GM12865 (cell line): ENCODE data around the gene TMEM205.

Experiments
- DNase-seq: peaks from one replicate; pipeline ENCODE4 v3.0.0; 2010; ENCODE audit warnings: low read depth
- H3K4me3 ChIP-seq: 2 replicates; pipeline ENCODE4 v1.5.1; 2011; ENCODE audit warnings: mild to moderate bottlenecking, low read depth, low read length, control low read depth
- CTCF ChIP-seq: IDR thresholded peaks from 2 replicates; pipeline ENCODE4 v1.5.1; 2011; ENCODE audit warnings: low read length, control low read depth, low read depth, inconsistent platforms; ENCODE audit not compliant: insufficient read depth; ENCODE audit errors: missing control alignments

The TMEM205 gene

GRCh38 chr19:11377237-11377636 is 31.2 kb upstream of the TMEM205 start:
- H3K4me3 ChIP-seq, result peak overlapping the region; percentile 39
- no peak for TF ChIP-seq CTCF

DNA sequence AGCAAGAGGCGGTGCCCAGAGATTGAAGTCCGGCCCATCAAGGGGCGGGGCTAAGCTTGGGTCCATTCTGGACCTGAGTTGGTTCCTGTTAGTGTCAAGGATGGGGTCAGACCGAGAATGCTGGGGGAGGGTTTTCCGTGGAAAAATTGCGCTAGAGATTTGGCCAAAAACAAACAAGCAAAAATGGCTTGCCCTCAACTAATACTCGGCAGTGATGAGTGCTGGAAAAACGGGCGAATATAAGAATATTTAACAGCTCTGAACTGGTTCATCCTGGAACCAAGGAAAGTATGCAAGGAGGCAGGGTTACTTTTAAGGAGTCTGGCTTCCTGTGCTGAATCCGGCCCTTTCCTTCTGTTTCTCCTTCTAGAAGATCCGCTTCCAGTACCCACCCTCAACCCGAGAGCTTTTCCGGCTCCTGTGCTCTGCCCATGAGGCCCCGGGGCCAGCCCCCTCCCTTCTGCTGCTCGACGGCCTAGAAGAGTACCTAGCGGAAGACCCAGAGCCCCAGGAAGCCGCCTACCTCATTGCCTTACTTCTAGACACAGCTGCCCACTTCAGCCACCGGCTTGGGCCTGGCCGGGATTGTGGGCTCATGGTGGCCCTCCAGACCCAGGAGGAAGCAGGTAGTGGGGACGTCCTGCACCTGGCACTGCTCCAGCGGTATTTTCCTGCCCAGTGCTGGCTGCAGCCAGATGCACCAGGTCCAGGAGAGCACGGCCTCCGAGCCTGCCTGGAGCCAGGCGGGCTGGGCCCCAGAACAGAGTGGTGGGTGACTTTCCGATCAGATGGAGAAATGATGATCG is 29.3 kb upstream of the TMEM205 start:
- peak; percentile 88 for DNase-seq
- TF ChIP-seq CTCF, result no peak

More at GRCh38 chr19:11377237-11377636, 31.2 kb upstream of the TMEM205 start:
- DNase-seq, result peak; percentile 71

GRCh38 chr19:11374433-11375142 is 28.5 kb upstream of the TMEM205 start, which contains the start of gene SWSAP1:
Gene SWSAP1 (plus strand): TSS chr19:11374666. CDS start chr19:11374681, 15 bp downstream.
- H3K4me3 ChIP-seq, result peak within 1 kb of the TSS; percentile 82
- TF ChIP-seq CTCF, result no peak
- DNase-seq, result peak; percentile 100

More for the DNA sequence above, 29.3 kb upstream of the TMEM205 start:
- peak overlapping the region; percentile 82 for H3K4me3 ChIP-seq

DNA sequence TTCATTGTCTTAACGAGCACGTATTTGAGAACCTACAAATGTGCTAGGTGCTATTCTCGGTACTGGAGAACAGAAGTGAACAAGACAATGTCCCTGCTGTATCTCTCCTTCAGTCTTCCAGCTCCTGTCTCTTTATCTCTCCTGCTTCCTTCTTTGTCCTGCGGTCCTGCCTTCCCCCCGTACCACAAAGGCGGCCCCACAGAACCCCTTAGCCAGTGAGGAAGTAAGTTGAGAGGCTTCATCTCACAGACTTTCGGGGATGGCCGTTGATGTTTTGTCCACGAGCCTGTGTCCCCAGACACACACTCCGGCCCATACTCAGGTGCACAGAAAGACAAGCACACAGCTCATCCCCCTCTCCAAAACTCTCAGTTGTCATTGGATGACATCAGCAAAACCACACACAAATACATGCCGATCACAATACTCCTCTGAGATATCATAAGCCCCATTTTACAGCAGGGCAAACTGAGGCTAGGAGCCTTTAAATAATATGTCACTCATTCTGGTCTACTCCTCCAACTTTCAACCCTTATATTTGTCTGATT is 27.9 kb upstream of the TMEM205 start:
- no peak for DNase-seq
- no peak for TF ChIP-seq CTCF

DNA sequence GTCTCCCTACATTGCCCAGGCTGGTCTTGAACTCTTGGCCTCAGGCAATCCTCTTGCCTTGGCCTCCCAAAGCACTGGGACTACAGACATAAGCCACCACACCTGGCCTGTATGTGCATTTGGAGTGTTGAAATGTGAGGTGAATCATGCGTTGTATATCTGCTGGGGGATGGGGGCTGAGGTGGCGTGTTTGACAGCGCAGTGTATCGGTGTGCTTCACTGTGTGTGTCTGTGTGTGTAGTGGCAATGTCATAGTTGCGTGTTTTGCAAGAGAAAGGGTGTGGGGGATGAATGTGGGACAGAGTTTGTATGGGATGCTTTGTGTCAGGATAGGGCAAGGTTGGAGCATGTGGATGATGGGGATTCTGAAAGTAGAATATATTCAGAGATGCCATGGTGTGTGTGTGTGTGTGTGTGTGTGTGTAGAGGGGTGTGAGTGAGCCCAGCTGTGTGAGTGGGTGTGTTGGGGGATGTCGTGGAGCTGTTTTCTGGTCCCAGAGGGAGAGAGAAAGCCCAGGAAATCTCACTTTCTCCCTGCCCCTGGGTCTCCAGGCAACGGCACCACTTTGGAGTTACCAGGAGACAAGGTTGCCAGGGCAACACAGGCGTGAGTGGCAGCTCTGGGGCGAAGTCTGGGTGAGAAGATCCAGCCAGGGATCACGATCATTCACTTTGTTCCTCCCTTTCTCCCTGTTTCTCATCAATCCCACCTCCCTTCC is 27.3 kb upstream of the TMEM205 start:
- peak overlapping the region; percentile 81; the same call in 1 of the 2 replicates for H3K4me3 ChIP-seq
- TF ChIP-seq CTCF, result no peak
- peak; percentile 28 for DNase-seq

More for the DNA sequence above, 27.9 kb upstream of the TMEM205 start:
- peak overlapping the region; percentile 81 for H3K4me3 ChIP-seq

DNA sequence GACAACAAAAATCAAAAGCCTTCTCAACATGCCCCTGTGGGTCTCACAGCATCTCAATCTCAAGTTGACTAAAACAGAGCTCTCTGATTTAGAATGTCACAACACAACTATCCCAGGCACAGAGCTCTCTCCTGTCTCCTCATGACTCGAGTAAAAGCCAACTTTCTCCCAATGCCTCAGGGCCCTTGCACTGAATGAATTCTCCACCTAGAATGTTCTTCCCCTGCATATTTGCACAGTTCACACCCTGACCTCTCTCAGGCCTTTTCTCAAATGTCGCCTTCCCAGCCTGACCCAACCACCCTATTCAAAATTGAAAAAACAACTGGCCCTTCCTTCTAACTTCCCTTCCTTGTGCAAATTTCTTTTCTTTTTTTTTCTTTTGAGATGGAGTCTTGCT is 24.7 kb upstream of the TMEM205 start:
- no peak for DNase-seq
- H3K4me3 ChIP-seq, result no peak overlapping the region
- no peak for TF ChIP-seq CTCF
